ENCODE results near the gene TPSD1.

TPSD1 gene

GRCh38 chr16:1209081-1209480 is 46.8 kb upstream of the TPSD1 start:
- no peak overlapping the region for H2AK5ac ChIP-seq (ENCODE audit: low read length, severe bottlenecking)
- H4K91ac ChIP-seq (ENCODE audit: low read length), result no peak overlapping the region
- 93% methylated on average over 38 of the region's 43 CpGs for WGBS
- no peaks in the 10 kb centered on the region for H3K9me3 ChIP-seq (ENCODE audit: control insufficient read depth, low read length)
- no peak overlapping the region for H2BK5ac ChIP-seq (ENCODE audit: low read depth, low read length, poor library complexity, severe bottlenecking)
- H3K4me1 ChIP-seq (ENCODE audit: control insufficient read depth, insufficient read depth, low read depth, low read length), result no peaks in the 10 kb centered on the region
- H3K14ac ChIP-seq (ENCODE audit: low read length in 2 of 2), result no peak overlapping the region
- H3K79me1 ChIP-seq (replicated peaks; ENCODE audit: low read length, poor library complexity, severe bottlenecking), result no peaks in the 10 kb centered on the region
- no peak overlapping the region for H3K9ac ChIP-seq (ENCODE audit: low read length)
- peaks cover 0 to 3% of the 10 kb centered on the region in 2 experiments for H3K27me3 ChIP-seq (ENCODE audit: control insufficient read depth in 1 of 2, insufficient read depth in 1 of 2, low read length in 2 of 2)
- no peak overlapping the region for H3K18ac ChIP-seq (ENCODE audit: low read depth in 1 of 2, low read length in 2 of 2)
- DNase-seq, result no peak
- H4K8ac ChIP-seq (ENCODE audit: low read length), result no peak overlapping the region
- H2BK12ac ChIP-seq (ENCODE audit: low read length in 2 of 2), result no peak overlapping the region
- no peak overlapping the region for H3K4me3 ChIP-seq (ENCODE audit: insufficient read depth in 1 of 2, low read depth in 1 of 2, low read length in 2 of 2)
- H3K36me3 ChIP-seq (ENCODE audit: control insufficient read depth in 1 of 2, insufficient read depth in 2 of 2, low read depth in 1 of 2, low read length in 2 of 2), result peaks cover 0 to 2% of the 10 kb centered on the region in 2 experiments
- no peak overlapping the region for H3K4me2 ChIP-seq (ENCODE audit: low read length, poor library complexity, severe bottlenecking)
- no peak overlapping the region for H2BK15ac ChIP-seq (ENCODE audit: low read depth, poor library complexity, severe bottlenecking)
- no peak overlapping the region for H2AFZ ChIP-seq (ENCODE audit: low read depth, low read length)
- no peak overlapping the region for H3K27ac ChIP-seq (ENCODE audit: low read length, poor library complexity, severe bottlenecking)
- no peak overlapping the region for H2BK120ac ChIP-seq (ENCODE audit: low read depth, low read length)
- H3K23ac ChIP-seq (ENCODE audit: low read length in 2 of 2), result no peak overlapping the region
- H3K4ac ChIP-seq (ENCODE audit: low read depth in 1 of 2, low read length in 2 of 2), result no peak overlapping the region

GRCh38 chr16:1210461-1210860 is 45.4 kb upstream of the TPSD1 start:
- Histone ChIP-seq H3K23ac (ENCODE audit: low read length in 2 of 2) (no peak overlapping the region), H3K14ac (ENCODE audit: low read length in 2 of 2) (no peak overlapping the region), H3K4me1 (ENCODE audit: control insufficient read depth, insufficient read depth, low read depth, low read length) (no peaks in the 10 kb centered on the region), H2BK120ac (ENCODE audit: low read depth, low read length) (no peak overlapping the region), H2BK5ac (ENCODE audit: low read depth, low read length, poor library complexity, severe bottlenecking) (no peak overlapping the region), H3K9me3 (ENCODE audit: control insufficient read depth, low read length) (no peaks in the 10 kb centered on the region), H2BK15ac (ENCODE audit: low read depth, poor library complexity, severe bottlenecking) (no peak overlapping the region), H4K8ac (ENCODE audit: low read length) (no peak overlapping the region), H3K79me1 (replicated peaks; ENCODE audit: low read length, poor library complexity, severe bottlenecking) (no peaks in the 10 kb centered on the region), H3K27me3 (ENCODE audit: control insufficient read depth in 1 of 2, insufficient read depth in 1 of 2, low read length in 2 of 2) (peaks cover 0 to 3% of the 10 kb centered on the region in 2 experiments), H3K36me3 (ENCODE audit: control insufficient read depth in 1 of 2, insufficient read depth in 2 of 2, low read depth in 1 of 2, low read length in 2 of 2) (peaks cover 0 to 7% of the 10 kb centered on the region in 2 experiments), H3K27ac (ENCODE audit: low read length, poor library complexity, severe bottlenecking) (no peak overlapping the region), H2BK12ac (ENCODE audit: low read length in 2 of 2) (no peak overlapping the region), H3K4ac (ENCODE audit: low read depth in 1 of 2, low read length in 2 of 2) (no peak overlapping the region), H3K9ac (ENCODE audit: low read length) (no peak overlapping the region), H2AFZ (ENCODE audit: low read depth, low read length) (no peak overlapping the region), H3K4me2 (ENCODE audit: low read length, poor library complexity, severe bottlenecking) (no peak overlapping the region), H4K91ac (ENCODE audit: low read length) (no peak overlapping the region), H3K4me3 (ENCODE audit: insufficient read depth in 1 of 2, low read depth in 1 of 2, low read length in 2 of 2) (no peak overlapping the region), H2AK5ac (ENCODE audit: low read length, severe bottlenecking) (no peak overlapping the region), H3K18ac (ENCODE audit: low read depth in 1 of 2, low read length in 2 of 2) (no peak overlapping the region)
- no peak for DNase-seq
- WGBS, result 95% methylated on average over 23 of the region's 23 CpGs

GRCh38 chr16:1211451-1212268 is 44.2 kb upstream of the TPSD1 start:
- H3K4me3 ChIP-seq (ENCODE audit: insufficient read depth in 1 of 2, low read depth in 1 of 2, low read length in 2 of 2), result no peak overlapping the region
- 96% methylated on average over 62 of the region's 65 CpGs for WGBS
- H2BK12ac ChIP-seq (ENCODE audit: low read length in 2 of 2), result no peak overlapping the region
- no peak overlapping the region for H2AK5ac ChIP-seq (ENCODE audit: low read length, severe bottlenecking)
- no peak overlapping the region for H3K27ac ChIP-seq (ENCODE audit: low read length, poor library complexity, severe bottlenecking)
- H3K36me3 ChIP-seq (ENCODE audit: control insufficient read depth in 1 of 2, insufficient read depth in 2 of 2, low read depth in 1 of 2, low read length in 2 of 2), result peaks cover 0 to 5% of the 10 kb centered on the region in 2 experiments
- no peak overlapping the region for H3K9ac ChIP-seq (ENCODE audit: low read length)
- H3K79me1 ChIP-seq (replicated peaks; ENCODE audit: low read length, poor library complexity, severe bottlenecking), result no peaks in the 10 kb centered on the region
- no peaks in the 10 kb centered on the region for H3K4me1 ChIP-seq (ENCODE audit: control insufficient read depth, insufficient read depth, low read depth, low read length)
- no peak overlapping the region for H2BK120ac ChIP-seq (ENCODE audit: low read depth, low read length)
- H3K4ac ChIP-seq (ENCODE audit: low read depth in 1 of 2, low read length in 2 of 2), result no peak overlapping the region
- no peak overlapping the region for H3K23ac ChIP-seq (ENCODE audit: low read length in 2 of 2)
- no peak overlapping the region for H3K18ac ChIP-seq (ENCODE audit: low read depth in 1 of 2, low read length in 2 of 2)
- H4K91ac ChIP-seq (ENCODE audit: low read length), result no peak overlapping the region
- H3K27me3 ChIP-seq (ENCODE audit: control insufficient read depth in 1 of 2, insufficient read depth in 1 of 2, low read length in 2 of 2), result no peaks in the 10 kb centered on the region
- DNase-seq, result no peak
- no peak overlapping the region for H2BK15ac ChIP-seq (ENCODE audit: low read depth, poor library complexity, severe bottlenecking)
- no peak overlapping the region for H2BK5ac ChIP-seq (ENCODE audit: low read depth, low read length, poor library complexity, severe bottlenecking)
- H3K14ac ChIP-seq (ENCODE audit: low read length in 2 of 2), result no peak overlapping the region
- no peaks in the 10 kb centered on the region for H3K9me3 ChIP-seq (ENCODE audit: control insufficient read depth, low read length)
- H2AFZ ChIP-seq (ENCODE audit: low read depth, low read length), result no peak overlapping the region
- no peak overlapping the region for H3K4me2 ChIP-seq (ENCODE audit: low read length, poor library complexity, severe bottlenecking)
- H4K8ac ChIP-seq (ENCODE audit: low read length), result no peak overlapping the region

- H3K18ac ChIP-seq (ENCODE audit: low read depth in 1 of 2, low read length in 2 of 2), result no peak overlapping the region
- no peak overlapping the region for H4K8ac ChIP-seq (ENCODE audit: low read length)
- H4K91ac ChIP-seq (ENCODE audit: low read length), result no peak overlapping the region
- no peak for DNase-seq
- H3K79me1 ChIP-seq (replicated peaks; ENCODE audit: low read length, poor library complexity, severe bottlenecking), result no peaks in the 10 kb centered on the region
- H3K14ac ChIP-seq (ENCODE audit: low read length in 2 of 2), result no peak overlapping the region
- H3K36me3 ChIP-seq (ENCODE audit: control insufficient read depth in 1 of 2, insufficient read depth in 2 of 2, low read depth in 1 of 2, low read length in 2 of 2), result peaks cover 0 to 7% of the 10 kb centered on the region in 2 experiments
- no peaks in the 10 kb centered on the region for H3K4me1 ChIP-seq (ENCODE audit: control insufficient read depth, insufficient read depth, low read depth, low read length)
- no peak overlapping the region for H2AK5ac ChIP-seq (ENCODE audit: low read length, severe bottlenecking)
- H3K27ac ChIP-seq (ENCODE audit: low read length, poor library complexity, severe bottlenecking), result no peak overlapping the region
- H2BK120ac ChIP-seq (ENCODE audit: low read depth, low read length), result no peak overlapping the region
- H2BK15ac ChIP-seq (ENCODE audit: low read depth, poor library complexity, severe bottlenecking), result no peak overlapping the region
- no peak overlapping the region for H3K4ac ChIP-seq (ENCODE audit: low read depth in 1 of 2, low read length in 2 of 2)
- no peaks in the 10 kb centered on the region for H3K27me3 ChIP-seq (ENCODE audit: control insufficient read depth in 1 of 2, insufficient read depth in 1 of 2, low read length in 2 of 2)
- no peak overlapping the region for H2BK12ac ChIP-seq (ENCODE audit: low read length in 2 of 2)
- H3K9ac ChIP-seq (ENCODE audit: low read length), result no peak overlapping the region
- no peak overlapping the region for H3K4me3 ChIP-seq (ENCODE audit: insufficient read depth in 1 of 2, low read depth in 1 of 2, low read length in 2 of 2)
- 95% methylated on average over 38 of the region's 40 CpGs for WGBS
- H2BK5ac ChIP-seq (ENCODE audit: low read depth, low read length, poor library complexity, severe bottlenecking), result no peak overlapping the region
- no peak overlapping the region for H3K23ac ChIP-seq (ENCODE audit: low read length in 2 of 2)
- no peak overlapping the region for H3K4me2 ChIP-seq (ENCODE audit: low read length, poor library complexity, severe bottlenecking)
- no peak overlapping the region for H2AFZ ChIP-seq (ENCODE audit: low read depth, low read length)
- H3K9me3 ChIP-seq (ENCODE audit: control insufficient read depth, low read length), result no peaks in the 10 kb centered on the region
Measured at GRCh38 chr16:1212616-1213194, 43.2 kb upstream of the TPSD1 start.

Measured in mesenchymal stem cell (in vitro differentiated cells and primary cell).